CD4-positive, alpha-beta T cell (primary cell): Measurements from ENCODE around the gene SREBF2. TPM values are rescaled to one million over a fixed set of nuclear protein-coding genes. Genes with fewer than 3 reads are reported as not detected.

ENCODE experiments used
- ATAC-seq: fragments of 200-7000 bp; cut with Tn5 transposase; one replicate; pipeline ENCODE4 v1.10.0; 2022; ENCODE audit warnings: mild to moderate bottlenecking; ENCODE audit not compliant: poor library complexity
- CTCF ChIA-PET: fragments of 350-600 bp; sonication (Branson Sonifier 250); formaldehyde crosslinking; loops from one replicate; lab custom pipeline; 2021; ENCODE audit warnings: antibody characterized with exemption, inconsistent platforms; lab: Charles Lee
- POLR2A ChIA-PET: fragments of 350-600 bp; sonication (Branson Sonifier 250); formaldehyde crosslinking; loops from one replicate; lab custom pipeline; 2021; ENCODE audit warnings: antibody characterized with exemption, inconsistent platforms; lab: Charles Lee
- DNase-seq, 14 experiments: peaks; one replicate each; pipeline ENCODE4 v3.0.0-alpha.2; 2013 to 2020; ENCODE audit warnings: mixed read lengths in 2 of 14
- H3K27ac ChIP-seq, 2 donors: one replicate each; pipeline versions ENCODE4 v1.5.1 to v1.7.0; 2013; ENCODE audit warnings: low read length in 2 of 2, low read depth in 1 of 2, mild to moderate bottlenecking in 1 of 2
- H3K27me3 ChIP-seq, 2 experiments: 1 replicate in 1 of 2; 2 replicates in 1 of 2; pipeline versions ENCODE4 v1.6.1 to v1.7.0; 2013; ENCODE audit warnings: low read length in 2 of 2, control low read depth in 1 of 2, mild to moderate bottlenecking in 1 of 2, moderate library complexity in 1 of 2; ENCODE audit not compliant: insufficient read depth in 2 of 2, control insufficient read depth in 1 of 2
- H3K36me3 ChIP-seq: one replicate; pipeline ENCODE4 v1.6.1; 2013; ENCODE audit warnings: low read length, control low read depth; ENCODE audit not compliant: insufficient read depth
- H3K4me1 ChIP-seq: one replicate; pipeline ENCODE4 v1.6.1; 2013; ENCODE audit warnings: low read length, control low read depth; ENCODE audit not compliant: insufficient read depth
- H3K4me3 ChIP-seq: one replicate; pipeline ENCODE4 v1.5.1; 2013; ENCODE audit warnings: mild to moderate bottlenecking, low read length, moderate library complexity
- H3K9me3 ChIP-seq, 2 experiments: 1 replicate in 1 of 2; 2 replicates in 1 of 2; pipeline versions ENCODE4 v1.6.1 to v1.7.0; 2013; ENCODE audit warnings: low read length in 2 of 2, mild to moderate bottlenecking in 2 of 2, control low read depth in 1 of 2, moderate library complexity in 1 of 2; ENCODE audit not compliant: control insufficient read depth in 1 of 2, insufficient read depth in 1 of 2
- H3K27ac Mint-ChIP-seq: one replicate; pipeline ENCODE4 v1.8.0; 2020; ENCODE audit warnings: mixed read lengths
- H3K27me3 Mint-ChIP-seq: one replicate; pipeline ENCODE4 v1.8.0; 2021; ENCODE audit warnings: mixed read lengths
- H3K36me3 Mint-ChIP-seq: one replicate; pipeline ENCODE4 v1.8.0; 2021; ENCODE audit warnings: low read depth, mixed read lengths
- H3K4me1 Mint-ChIP-seq: one replicate; pipeline ENCODE4 v1.8.0; 2021; ENCODE audit warnings: low read depth, mixed read lengths
- H3K4me3 Mint-ChIP-seq: one replicate; pipeline ENCODE4 v1.8.0; 2020; ENCODE audit warnings: mild to moderate bottlenecking, mixed read lengths
- H3K9me3 Mint-ChIP-seq: one replicate; pipeline ENCODE4 v1.8.0; 2020; ENCODE audit warnings: mixed read lengths
- CTCF ChIP-seq: fragments of 200-600 bp; IDR thresholded peaks from one replicate; pipeline ENCODE4 v1.8.0; 2022; ENCODE audit warnings: antibody characterized with exemption, mild to moderate bottlenecking
- intact Hi-C, 2 experiments: fragments of 100-400 bp; cut with DNase I in 1 of 2; cut with micrococcal nuclease in 1 of 2; formaldehyde crosslinking; loops; one replicate each; pipeline versions ENCODE4 v1.15.1 to v1.9.0; 2023 to 2025; cut with DNase I, micrococcal nuclease
- total RNA-seq, 174 experiments: library from RNA in 2 of 174; stranded (reverse) in 2 of 174; gene quantifications; one replicate each; pipeline ENCODE4 v1.2.3 and lab custom pipeline; 2021 to 2026

The SREBF2 gene
- total RNA-seq, 2 experiments from 2014 or later: 67.2 to 69.9 TPM

- Histone ChIP-seq H3K9me3 (peaks cover 0 to 26% of the 10 kb centered on the region in 2 experiments), H3K4me3 (peak overlapping the region; percentile 34), H3K36me3 (peaks cover 5% of the 10 kb centered on the region), H3K4me1 (peaks cover 42% of the 10 kb centered on the region), H3K27ac (no peak overlapping the region), H3K27me3 (peaks cover 36 to 41% of the 10 kb centered on the region in 2 experiments)
- Mint-ChIP-seq H3K4me3 (peak overlapping the region; percentile 66), H3K27ac (no peak overlapping the region), H3K27me3 (peaks cover 44% of the 10 kb centered on the region), H3K4me1 (peaks cover 23% of the 10 kb centered on the region), H3K36me3 (peaks cover 7% of the 10 kb centered on the region), H3K9me3 (no peaks in the 10 kb centered on the region)
- ATAC-seq: peak; percentile 46
- no peak for TF ChIP-seq CTCF
- DNase-seq: peak in 8 of 14 experiments; percentile 23 to 68 (median 46)
- ChIA-PET CTCF (interaction anchor here (3.1 kb wide), 1 partner anchor 16 kb away, joined by 15 read pairs; the partner anchor contains the start of gene TNFRSF13C), POLR2A (interaction anchor here (2.4 to 2.9 kb wide), 2 partner anchors 16 to 30 kb away, joined by 8 to 13 read pairs; partner anchors contain the start of gene TNFRSF13C)
- intact Hi-C loops: no loop called here
Observed at GRCh38 chr22:41910050-41911000, 77.4 kb downstream of the SREBF2 start.

- ChIA-PET POLR2A (interaction anchor here (1.2 to 2.4 kb wide), 3 partner anchors 15 to 129 kb away, joined by 3 to 8 read pairs (median 3); partner anchors contain the start of genes CCDC134 and TNFRSF13C), CTCF (interaction anchor here (2.1 to 3.1 kb wide), 2 partner anchors 15 to 214 kb away, joined by 8 to 15 read pairs; partner anchors contain the start of gene TNFRSF13C)
- Histone ChIP-seq H3K9me3 (peaks cover 0 to 31% of the 10 kb centered on the region in 2 experiments), H3K4me3 (peak overlapping the region; percentile 34), H3K4me1 (peaks cover 48% of the 10 kb centered on the region), H3K36me3 (no peaks in the 10 kb centered on the region), H3K27ac (no peak overlapping the region), H3K27me3 (peaks cover 44 to 49% of the 10 kb centered on the region in 2 experiments)
- TF ChIP-seq CTCF: no peak
- intact Hi-C loops: no loop called here
- DNase-seq: peak in 3 of 14 experiments; percentile 23 to 49 (median 49)
- H3K4me3 Mint-ChIP-seq: peak overlapping the region; percentile 74
- no peak overlapping the region for H3K27ac Mint-ChIP-seq
- peaks cover 51% of the 10 kb centered on the region for H3K27me3 Mint-ChIP-seq
- H3K36me3 Mint-ChIP-seq: no peaks in the 10 kb centered on the region
- H3K9me3 Mint-ChIP-seq: no peaks in the 10 kb centered on the region
- H3K4me1 Mint-ChIP-seq: peaks cover 27% of the 10 kb centered on the region
- peak; percentile 13 for ATAC-seq
Observed at GRCh38 chr22:41911001-41911611, 78.2 kb downstream of the SREBF2 start.
